Hypothalamus (tissue), 51 donors: ENCODE data around the gene LRMDA.

Experiments
- DNase-seq, 51 donors: peaks; one replicate each; lab custom pipeline; 2025; lab: John Stamatoyannopoulos, UW

Gene LRMDA

DNA sequence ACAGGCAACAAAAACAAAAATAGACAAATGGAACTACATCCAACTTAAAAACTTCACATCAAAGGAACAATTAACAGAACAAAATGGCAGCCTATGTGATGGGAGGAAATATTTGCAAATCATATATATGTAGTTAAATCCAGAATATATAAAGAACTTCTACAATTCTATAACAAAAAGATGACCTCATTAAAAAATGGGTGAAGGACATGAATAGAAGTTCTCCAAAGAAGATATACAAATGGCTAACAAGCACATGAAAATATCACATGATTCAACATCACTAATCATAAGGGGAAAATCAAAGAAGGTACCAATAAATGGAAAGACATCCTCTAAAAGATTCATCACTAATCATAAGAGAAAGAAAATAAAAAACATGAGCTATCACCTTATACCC lies 416.1 kb downstream of the LRMDA start:
- DNase-seq: no peak

DNA sequence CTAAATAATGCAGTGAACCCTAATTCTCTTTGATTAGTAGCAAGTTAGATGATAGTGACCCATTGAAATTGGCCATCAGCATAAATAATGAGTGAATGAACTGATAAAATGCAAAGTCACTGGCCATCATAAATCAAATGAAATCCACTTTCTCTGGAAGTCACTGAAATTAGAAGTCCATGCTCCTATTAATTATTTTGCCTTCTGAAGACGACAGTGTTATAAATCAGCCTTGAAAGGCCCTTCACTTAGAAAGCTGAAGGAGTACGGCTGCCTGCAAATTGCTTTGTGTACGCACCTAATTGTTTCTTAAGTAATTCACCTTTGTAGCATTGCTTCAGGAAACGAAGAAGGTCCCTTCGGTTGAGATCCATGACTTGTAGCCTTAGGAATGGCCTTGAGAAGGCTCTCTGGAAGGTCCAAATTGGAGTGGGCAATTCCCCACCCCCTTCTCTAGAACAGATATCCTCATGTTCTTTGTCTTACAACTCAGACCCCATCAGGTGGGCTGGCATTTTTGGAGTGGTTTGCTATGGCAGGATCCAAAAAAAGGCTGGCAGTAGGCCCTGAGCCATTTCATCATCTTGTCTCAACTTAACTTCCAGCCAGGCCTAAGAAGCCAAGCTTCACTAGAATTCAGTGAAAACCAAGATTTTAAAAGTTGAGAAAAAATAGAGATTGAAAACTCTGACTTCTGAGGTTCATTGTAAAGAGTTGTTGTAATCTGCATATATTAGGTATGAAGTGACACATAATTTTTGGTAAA lies 420.3 kb downstream of the LRMDA start:
- DNase-seq: no peak

DNA sequence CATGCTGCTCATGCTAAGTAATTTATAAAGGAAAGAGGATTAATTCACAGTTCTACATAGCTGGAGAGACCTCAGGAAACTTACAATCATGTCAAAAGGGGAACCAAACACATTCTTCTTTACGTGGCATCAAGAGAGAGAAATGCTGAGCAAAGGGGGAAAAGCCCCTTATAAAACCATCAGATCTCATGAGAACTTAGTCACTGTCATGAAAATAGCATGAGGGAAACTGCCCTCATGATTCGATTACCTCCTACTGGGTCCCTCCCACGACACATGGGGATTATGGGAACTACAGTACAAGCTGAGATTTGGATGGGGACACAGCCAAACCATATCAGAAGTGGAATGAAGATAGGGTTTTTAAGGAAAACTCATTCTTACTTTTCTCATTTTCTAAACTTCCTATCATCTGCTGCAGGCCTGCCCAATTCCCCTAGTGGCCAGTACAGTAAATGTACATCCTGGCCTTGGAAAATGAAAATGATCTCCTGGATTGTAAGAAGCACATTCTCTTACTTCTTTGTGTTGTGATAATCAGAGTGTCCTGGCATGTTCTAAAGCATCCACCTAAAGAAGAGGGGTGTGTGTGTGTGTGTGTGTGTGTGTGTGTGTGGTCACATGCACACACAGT lies 421.5 kb downstream of the LRMDA start:
- DNase-seq: no peak

DNA sequence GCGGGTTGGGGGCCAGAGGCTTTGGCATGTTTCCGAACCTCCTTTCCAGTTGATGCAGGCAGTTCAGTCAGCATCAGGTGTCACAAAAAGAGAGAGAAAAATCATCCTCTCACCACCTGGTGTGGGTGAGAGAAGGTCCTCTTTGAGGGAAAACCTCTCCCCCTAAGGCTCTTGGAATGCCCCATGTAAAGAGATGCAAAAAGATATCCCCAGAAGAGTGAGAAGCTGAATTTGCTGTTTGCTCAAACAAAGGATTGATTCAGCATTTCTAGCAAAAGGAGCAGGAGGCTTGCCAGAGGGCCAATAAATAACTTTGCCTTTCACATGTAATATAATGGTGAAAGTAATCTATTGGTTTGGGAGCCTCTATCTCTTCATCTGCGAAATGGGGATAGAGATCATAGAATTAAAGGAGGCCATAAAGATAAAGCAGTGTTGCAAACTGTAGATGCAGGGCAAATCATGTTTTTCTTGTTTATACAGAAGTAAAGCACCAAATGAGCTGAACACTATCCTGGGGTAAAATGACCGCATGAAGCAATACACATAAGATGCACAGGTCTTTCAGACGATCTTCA lies 425.9 kb downstream of the LRMDA start:
- no peak for DNase-seq

DNA sequence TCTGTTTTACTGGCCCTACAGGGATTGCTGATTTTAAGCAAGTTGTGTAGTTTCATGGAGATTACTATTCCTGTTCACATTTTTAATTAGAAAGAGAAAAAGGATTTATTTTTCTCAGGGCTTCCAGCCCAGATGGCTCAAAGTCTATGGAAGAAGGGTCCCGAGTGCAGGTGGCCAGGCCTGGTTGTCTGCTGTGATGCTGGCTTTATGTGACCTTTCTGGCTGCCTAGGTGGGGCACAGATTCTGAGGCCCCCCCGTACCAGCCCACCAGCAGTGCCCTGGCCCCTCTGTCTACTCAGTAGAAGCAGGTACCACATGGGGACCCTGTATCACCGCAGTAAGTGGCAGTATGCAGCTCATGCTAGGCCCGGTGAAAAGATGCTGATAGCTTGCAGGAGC lies 426.5 kb downstream of the LRMDA start:
- no peak for DNase-seq

DNA sequence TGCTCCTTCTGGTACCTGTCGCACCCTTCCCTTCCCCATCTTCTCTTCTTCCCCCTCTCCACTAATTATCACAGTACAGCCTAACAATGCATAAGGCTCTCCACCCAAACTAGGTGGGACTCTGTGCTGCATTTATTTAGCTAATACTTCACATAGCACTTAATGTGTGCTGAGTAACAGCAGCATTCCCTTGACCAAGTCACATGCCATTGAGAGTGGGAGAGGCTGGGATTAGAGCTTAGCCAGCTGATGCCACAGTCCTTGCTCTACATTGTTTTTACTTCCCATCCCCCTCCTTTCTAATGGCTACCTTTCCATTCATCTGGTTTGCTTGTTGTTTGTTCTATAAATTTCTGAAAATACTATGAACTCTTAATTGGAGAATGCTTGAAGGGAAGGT lies 426.9 kb downstream of the LRMDA start:
- no peak for DNase-seq

DNA sequence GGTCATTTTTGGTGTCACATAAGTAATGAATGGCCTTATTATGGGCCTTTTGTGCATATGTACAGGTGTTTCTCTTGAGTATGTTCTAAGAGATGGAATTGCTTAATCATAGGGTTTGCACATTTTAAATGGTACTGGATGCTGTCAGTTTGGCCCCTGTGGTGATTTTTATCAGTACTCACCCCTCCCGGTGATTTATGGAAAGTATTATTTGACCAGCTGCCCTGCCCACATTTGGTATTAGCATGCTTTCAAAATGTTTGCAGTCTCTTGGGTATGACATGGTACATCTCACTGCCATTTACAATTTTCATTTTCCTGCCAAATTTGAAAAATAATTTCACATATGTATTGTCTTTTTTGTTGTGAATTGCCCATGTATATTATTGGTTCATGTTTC lies 427.7 kb downstream of the LRMDA start:
- no peak for DNase-seq

DNA sequence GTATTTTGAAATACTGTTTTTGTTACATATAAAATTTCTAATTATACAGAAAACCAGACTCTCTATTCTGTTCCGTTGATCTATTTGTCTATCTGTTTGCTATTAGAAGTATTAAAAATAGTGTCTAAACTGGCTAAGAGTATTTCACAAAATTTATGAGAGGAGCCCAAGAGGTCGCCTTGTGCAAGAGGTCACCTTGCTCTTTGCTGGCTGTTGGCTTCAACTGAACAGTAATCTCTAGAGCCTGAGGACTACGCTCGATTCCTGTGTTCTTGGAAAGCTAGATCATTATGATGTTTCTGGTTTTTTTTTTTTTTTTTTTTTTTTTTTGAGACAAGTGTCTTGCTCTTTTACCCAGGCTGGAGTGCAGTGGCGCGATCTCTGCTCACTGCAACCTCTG lies 428.6 kb downstream of the LRMDA start:
- no peak for DNase-seq

DNA sequence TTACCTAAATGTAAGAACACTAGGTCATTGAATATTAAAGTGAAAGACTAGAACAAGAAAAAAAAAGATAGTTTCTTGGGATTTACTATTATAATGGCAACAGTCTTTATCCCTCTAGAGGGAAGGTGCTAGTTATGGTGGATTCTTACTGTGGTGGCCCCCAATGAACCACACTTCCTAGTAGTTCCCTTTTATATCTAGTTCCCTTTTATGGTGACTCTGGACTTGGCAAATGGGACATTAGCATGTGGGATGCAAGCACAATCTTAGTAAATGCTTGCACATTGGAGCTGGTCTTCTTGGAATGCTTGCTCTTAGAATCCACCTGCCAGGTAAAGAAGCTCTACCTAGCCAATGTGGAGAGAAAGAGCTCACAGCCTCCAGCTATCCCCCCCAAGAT lies 430.2 kb downstream of the LRMDA start:
- no peak for DNase-seq

DNA sequence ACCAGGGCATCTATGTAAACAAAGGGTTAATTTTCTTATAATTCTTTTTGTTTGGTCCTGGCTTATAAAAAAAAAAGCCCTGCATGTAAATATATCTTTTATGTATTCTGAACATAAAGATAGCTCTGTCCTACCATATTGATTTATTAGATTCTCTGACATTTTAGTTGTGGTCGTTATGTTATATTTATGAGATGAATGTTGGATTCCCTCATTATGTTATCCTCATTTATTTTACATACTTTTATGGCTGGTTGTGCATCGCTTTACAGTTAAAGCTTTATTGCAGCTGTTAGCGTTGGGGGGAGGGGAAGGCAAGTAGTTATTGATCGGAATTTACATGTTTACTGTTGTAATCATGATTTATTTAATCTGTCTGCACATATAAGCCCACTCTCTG lies 431.5 kb downstream of the LRMDA start:
- no peak for DNase-seq

DNA sequence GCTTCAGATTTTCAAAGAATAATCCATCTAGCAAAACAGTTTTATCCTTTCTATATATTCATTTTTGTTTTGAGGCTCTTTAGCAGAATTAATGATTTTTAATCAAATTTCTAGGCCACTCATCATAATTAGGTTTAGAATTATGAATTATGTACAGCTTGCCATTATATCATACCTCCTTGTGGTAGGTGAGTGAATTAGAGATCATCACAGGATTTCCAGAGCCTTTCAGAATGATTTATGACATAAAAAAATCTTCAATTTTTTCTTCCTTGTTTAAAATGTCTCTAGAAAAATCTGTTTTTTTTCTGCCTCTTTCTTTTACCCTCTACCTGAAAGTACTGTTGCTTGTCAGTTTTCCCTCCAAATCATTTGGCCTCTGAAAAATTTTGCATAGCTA lies 433.3 kb downstream of the LRMDA start:
- no peak for DNase-seq

DNA sequence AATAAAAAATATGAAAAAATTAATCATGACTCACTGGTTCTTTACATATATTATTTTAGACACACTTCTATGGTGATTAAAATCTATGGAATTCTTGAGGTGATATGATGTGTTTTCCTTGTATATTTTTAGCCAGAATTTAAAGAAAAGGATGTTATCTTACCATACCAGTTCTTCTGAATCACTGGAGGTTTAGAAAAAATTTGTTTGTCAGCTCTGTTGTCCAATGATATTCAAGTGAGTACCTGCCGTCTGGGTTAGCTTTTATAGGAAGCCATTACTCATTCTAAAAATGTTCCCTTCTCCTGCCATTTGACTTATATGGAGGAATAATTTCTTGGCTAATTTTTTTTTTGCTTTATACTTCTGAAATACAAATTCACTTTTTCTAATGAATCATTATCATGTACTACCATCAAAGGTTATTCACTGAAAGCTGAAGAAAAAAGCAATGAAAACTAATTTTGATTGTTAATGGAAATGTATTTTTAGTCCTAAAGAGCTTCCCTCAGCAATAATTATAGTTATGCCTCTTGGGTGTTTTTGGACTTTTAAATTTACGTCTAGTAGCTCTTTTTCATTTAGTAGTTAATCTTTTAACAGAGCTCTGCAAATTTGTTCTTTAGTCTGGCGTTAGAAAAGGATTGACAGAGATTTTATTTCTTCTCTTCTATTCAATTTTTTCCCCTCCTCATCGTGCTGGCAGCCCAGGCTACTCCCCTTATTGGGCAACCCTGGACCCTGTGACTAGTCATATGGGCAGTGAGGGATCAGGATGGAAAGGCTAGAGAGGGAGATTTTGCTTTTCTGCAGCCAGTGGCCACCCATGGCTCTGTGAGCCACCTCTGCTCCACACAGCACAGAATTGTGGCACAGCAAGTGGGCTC lies 434.2 kb downstream of the LRMDA start:
- DNase-seq: no peak

DNA sequence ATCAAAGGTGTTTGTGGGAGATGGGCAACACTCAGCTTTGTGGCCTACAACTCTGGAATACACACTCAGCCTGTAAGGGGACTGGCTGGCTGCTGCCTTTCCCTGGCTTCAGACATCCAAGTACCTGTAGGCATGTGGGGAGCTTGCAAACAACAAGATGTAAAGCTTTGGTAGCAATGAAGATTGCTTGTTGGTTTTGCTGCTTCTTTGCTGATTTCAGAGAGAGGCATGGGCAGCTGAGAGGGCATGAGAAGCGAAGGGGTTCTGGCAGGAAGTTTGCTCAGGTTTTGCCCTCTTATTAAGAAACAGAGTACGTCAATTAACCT lies 434.8 kb downstream of the LRMDA start:
- DNase-seq: no peak

DNA sequence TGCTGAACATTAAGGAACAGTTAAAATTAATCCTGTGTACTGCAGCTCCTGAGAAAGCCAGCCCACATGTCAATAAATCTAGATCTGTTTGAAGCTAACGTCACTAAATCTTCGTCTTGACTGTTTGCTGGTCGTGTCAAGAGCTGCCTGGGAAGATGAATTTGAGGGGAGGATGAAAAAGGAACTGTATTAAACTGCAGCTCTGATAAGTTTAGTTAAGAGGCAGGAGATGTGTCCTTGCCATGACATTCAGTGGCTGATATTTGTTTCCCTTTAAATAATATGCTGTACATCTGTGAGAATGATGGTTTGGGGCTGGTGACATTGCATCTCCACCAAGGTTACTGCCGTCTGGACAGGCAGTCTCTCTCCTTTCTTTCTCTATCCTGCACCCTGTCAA lies 435.3 kb downstream of the LRMDA start:
- no peak for DNase-seq

DNA sequence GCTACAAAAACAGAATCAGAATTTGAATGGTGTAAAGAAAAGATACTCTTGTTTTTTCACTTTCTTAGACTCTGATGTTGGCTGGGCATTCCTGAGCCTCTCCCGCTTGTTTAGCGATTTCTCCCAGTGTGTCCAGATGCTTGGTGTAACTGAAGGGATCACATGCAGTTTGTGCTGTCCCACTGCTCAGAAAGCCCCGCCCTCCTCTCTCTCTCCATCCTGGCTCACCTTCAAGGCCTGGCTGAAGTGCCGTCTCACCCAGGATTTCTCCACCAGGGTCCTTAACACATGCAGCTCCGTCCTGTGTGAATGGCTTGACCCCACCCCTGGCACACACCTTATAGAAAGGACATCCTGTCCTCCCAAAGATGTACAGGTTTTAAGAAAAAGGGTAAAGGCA lies 437.1 kb downstream of the LRMDA start:
- no peak for DNase-seq

DNA sequence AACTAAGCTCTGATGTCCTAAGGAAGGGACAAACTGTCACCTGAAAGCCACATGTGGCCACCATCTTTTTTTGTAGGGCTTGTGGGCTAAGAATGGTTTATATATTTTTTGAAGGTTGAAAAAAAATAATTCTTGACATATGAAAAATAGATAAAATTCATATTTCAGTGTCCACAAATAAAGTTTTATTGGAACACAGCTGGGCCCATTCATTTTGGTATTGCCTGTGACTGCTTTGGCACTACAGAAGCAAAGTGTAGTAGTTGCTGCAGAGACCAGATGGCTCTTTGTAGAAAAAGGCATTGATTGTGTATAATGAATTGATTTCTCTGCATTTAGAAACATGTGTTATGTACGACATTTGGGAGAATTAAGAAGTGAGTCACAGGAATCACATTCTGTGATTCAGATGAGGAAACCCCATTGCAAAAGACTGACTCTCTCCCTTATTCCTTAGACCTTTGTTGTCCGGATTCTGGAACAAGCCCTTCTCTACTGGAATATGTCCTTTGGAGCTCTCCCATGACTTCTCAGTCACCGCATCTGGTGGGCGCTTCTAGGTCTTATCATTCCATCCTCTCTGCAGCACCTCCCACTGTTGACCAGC lies 438.7 kb downstream of the LRMDA start:
- DNase-seq: no peak

DNA sequence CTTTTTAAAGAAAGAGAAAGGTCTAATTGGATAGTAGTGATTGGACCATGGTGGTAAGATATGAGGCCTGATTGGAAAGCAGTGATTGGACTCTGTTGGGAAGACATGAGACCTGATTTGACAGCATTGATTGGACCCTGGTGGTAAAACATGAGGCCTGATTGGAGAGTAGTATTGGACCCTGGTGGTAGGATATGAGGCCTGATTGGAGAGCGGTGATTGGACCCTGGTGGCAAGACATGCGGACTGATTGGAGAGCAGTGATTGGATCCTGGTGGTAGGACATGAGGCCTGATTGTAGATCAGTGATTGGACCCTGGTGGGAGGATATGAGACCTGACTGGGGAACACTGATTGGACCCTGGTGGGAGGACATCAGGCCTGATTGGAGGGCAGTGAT lies 444.3 kb downstream of the LRMDA start:
- no peak for DNase-seq

DNA sequence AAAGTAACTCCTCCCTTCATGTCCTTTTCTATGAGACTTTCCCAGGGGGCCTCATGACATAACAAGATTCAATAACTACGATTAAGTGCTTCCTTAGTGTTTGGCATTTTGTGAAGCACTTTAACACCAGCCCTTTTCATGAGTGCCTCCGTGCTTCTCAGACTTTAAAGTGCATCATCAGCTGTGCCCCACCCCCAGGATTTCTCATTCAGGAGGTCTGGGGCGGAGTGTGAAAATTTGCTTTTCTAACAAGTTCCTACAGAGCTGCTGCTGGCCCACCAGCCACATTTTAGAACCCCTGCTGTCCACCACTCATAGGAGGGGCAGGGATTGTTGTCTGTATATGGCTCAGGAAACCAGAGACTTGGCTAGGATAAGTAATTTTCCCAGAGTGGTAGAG lies 445.3 kb downstream of the LRMDA start:
- DNase-seq: no peak

DNA sequence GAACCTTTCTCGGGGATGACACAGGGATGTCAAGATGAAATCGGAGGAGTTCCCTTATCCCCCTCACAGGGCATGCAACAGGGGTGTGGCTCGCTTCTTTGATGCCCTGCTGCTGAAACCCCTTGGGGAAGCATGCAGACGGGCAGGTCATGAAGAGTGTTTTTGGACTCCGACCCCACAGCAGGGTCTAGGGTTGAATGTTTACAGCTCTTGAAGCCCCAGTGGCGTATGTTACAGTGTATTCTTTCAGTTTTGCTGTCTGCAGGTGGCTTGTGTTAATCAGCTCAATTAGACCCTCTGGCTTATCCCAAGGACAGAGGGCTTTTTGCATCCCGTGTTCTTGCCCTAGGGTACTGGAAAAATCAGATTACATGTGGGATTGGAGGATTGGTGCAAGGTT lies 446.5 kb downstream of the LRMDA start:
- no peak for DNase-seq

DNA sequence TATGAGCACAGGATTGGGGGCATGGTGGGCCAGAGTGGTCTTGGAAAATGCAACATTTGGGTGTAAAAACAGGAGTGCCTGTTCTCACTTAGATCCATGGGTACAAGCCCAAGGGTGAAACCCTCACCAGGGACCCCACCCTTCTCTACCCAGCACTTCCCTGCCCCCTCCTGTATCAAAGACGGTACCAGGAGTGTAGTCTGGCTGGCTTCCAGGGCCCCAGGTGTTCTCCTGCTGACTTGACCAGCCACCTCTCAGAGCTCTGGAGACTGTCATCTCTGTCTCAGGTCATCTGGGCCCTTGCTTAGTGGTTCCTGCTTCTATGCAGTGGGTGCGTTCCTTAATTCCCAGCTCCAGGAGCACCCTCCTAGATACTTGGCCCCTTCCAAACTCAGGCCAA lies 447.2 kb downstream of the LRMDA start:
- no peak for DNase-seq
